GM18511 (cell line): ENCODE results near the gene MAD2L1BP.
A peak's percentile ranks its signal among the peaks of the same experiment; 100 is the strongest.

ENCODE experiments used
- ATAC-seq: cut with Tn5 transposase; IDR thresholded peaks from one replicate; pipeline ENCODE4 v1.9.1; 2021; ENCODE audit warnings: mild to moderate bottlenecking, moderate library complexity; ENCODE audit not compliant: unreplicated experiment

Gene MAD2L1BP

GRCh38 chr6:43665376-43665775 lies 29.7 kb downstream of the MAD2L1BP start:
- ATAC-seq: no peak

- ATAC-seq: no peak
Measured at GRCh38 chr6:43666196-43666920, 30.7 kb downstream of the MAD2L1BP start.

- peak; percentile 46 for ATAC-seq
Measured at GRCh38 chr6:43667245-43668150, 31.9 kb downstream of the MAD2L1BP start.

- peak; percentile 56 for ATAC-seq
Measured at GRCh38 chr6:43668151-43669028, 32.8 kb downstream of the MAD2L1BP start.

- ATAC-seq: no peak
Measured at GRCh38 chr6:43669050-43669921, 33.6 kb downstream of the MAD2L1BP start.

GRCh38 chr6:43669922-43670622 lies 34.4 kb downstream of the MAD2L1BP start:
- ATAC-seq: no peak

GRCh38 chr6:43670623-43670986 lies 35.0 kb downstream of the MAD2L1BP start:
- ATAC-seq: no peak

- ATAC-seq: no peak
Measured at GRCh38 chr6:43671011-43671800, 35.6 kb downstream of the MAD2L1BP start.

- ATAC-seq: no peak
Measured at GRCh38 chr6:43671801-43672690, 36.4 kb downstream of the MAD2L1BP start.

- ATAC-seq: no peak
Measured at GRCh38 chr6:43673444-43674084, 37.9 kb downstream of the MAD2L1BP start.

GRCh38 chr6:43674291-43674690 lies 38.7 kb downstream of the MAD2L1BP start:
- no peak for ATAC-seq

- no peak for ATAC-seq
Measured at GRCh38 chr6:43674921-43675320, 39.3 kb downstream of the MAD2L1BP start.

GRCh38 chr6:43676962-43677606 lies 41.4 kb downstream of the MAD2L1BP start:
- no peak for ATAC-seq

- no peak for ATAC-seq
Measured at GRCh38 chr6:43677759-43678158, 42.1 kb downstream of the MAD2L1BP start.

- ATAC-seq: no peak
Measured at GRCh38 chr6:43678341-43678740, 42.7 kb downstream of the MAD2L1BP start.

- ATAC-seq: no peak
Measured at GRCh38 chr6:43679057-43679456, 43.4 kb downstream of the MAD2L1BP start.
